Stimulated activated naive B cell treated with anti-CD40 and anti-IgM and Interleukin-4, amounts not matched to agents 10 μg/mL and 1 μg/mL and 100 μg/mL, for 72 hours (primary cell): ENCODE measurements around the gene PID1.

Source experiments
- ATAC-seq, 2 donors: fragments of 150-1000 bp; cut with Tn5 transposase; replicated peaks; 2 replicates each; pipeline ENCODE4 v1.10.0; 2021; ENCODE audit warnings: moderate library complexity in 1 of 2
- DNase-seq: peaks from one replicate; pipeline ENCODE4 v3.0.0; 2021
- H3K27ac Mint-ChIP-seq: one replicate; pipeline ENCODE4 v1.8.0; 2022; ENCODE audit warnings: mild to moderate bottlenecking, mixed read lengths
- H3K27me3 Mint-ChIP-seq, 2 donors: one replicate each; pipeline ENCODE4 v1.8.0; 2022; ENCODE audit warnings: mixed read lengths in 2 of 2
- H3K36me3 Mint-ChIP-seq, 2 donors: one replicate each; pipeline ENCODE4 v1.8.0; 2022; ENCODE audit warnings: mixed read lengths in 2 of 2, mild to moderate bottlenecking in 1 of 2
- H3K4me1 Mint-ChIP-seq, 2 donors: one replicate each; pipeline ENCODE4 v1.8.0; 2022; ENCODE audit warnings: mixed read lengths in 2 of 2, mild to moderate bottlenecking in 1 of 2
- H3K4me3 Mint-ChIP-seq, 2 donors: one replicate each; pipeline ENCODE4 v1.8.0; 2022; ENCODE audit warnings: mild to moderate bottlenecking in 2 of 2, mixed read lengths in 2 of 2, moderate library complexity in 1 of 2
- H3K9me3 Mint-ChIP-seq, 2 donors: one replicate each; pipeline ENCODE4 v1.8.0; 2022; ENCODE audit warnings: mixed read lengths in 2 of 2, mild to moderate bottlenecking in 1 of 2

Gene PID1

DNA sequence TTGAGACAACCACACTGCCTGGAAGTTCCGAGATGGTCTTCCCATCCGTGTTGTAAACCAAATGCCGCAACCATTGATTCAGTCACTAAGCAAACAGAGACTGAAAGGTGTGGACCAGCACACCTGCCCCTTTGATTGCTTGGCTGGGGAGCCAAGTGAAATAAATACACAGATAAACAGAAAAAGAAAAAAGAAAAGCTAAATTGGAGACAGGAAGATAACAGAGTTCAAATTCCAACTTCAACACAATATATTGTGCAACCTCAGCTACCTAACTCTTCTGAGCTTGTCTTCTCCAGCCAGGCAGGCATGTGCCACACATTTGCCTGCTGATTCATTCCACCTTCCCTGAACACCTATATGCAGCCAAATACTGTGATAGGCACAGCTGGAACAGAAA lies 110.9 kb downstream of the PID1 start:
- Mint-ChIP-seq H3K36me3 (no peaks in the 10 kb centered on the region), H3K4me3 (no peak overlapping the region), H3K27me3 (no peaks in the 10 kb centered on the region), H3K9me3 (peaks cover 4 to 5% of the 10 kb centered on the region in 2 donors), H3K27ac (no peak overlapping the region), H3K4me1 (no peaks in the 10 kb centered on the region)
- no peak for ATAC-seq
- no peak for DNase-seq

DNA sequence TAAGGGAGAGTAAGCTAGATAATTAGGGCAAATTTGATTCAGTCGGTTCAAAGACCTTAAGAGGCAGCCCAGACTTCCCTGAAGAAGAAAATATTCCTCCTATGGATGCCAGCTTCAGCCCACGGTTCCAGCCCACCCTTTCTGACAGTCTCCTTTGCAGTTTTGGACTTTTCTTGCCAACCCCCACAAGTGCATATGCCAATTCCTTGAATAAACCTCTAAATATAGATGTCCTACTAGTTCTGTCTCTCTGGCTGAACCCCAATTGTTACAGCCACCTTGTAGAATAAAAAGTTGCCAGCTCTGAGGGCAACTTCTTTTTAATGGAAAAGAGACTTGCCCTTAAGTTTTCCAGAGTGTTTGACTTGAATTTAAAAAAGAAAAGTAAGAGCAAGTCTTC lies 111.7 kb downstream of the PID1 start:
- no peak overlapping the region for H3K27ac Mint-ChIP-seq
- no peak for ATAC-seq
- H3K27me3 Mint-ChIP-seq, result no peaks in the 10 kb centered on the region
- H3K36me3 Mint-ChIP-seq, result no peaks in the 10 kb centered on the region
- H3K9me3 Mint-ChIP-seq, result peaks cover 4 to 5% of the 10 kb centered on the region in 2 donors
- no peaks in the 10 kb centered on the region for H3K4me1 Mint-ChIP-seq
- H3K4me3 Mint-ChIP-seq, result no peak overlapping the region
- no peak for DNase-seq

DNA sequence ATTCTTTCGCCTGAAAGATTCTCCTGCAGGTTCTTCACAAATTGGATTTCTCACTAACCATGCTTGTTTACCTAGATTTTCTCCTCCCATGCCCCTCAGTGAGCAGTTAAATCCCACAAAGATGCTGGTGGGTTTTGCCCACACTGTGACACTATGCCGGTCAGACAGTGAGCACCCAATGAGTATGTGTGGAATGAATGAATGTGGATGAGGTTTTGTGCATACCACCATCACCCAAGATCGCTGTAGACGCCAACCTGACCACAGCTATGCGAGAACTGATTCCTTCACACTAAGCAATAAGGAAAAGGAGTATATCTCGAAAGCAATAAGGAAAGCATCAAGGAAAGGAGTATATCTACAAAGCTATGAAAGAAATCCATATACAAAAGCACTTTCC lies 116.7 kb downstream of the PID1 start:
- Mint-ChIP-seq H3K27ac (no peak overlapping the region), H3K4me3 (no peak overlapping the region), H3K36me3 (no peaks in the 10 kb centered on the region), H3K9me3 (peaks cover 4 to 7% of the 10 kb centered on the region in 2 donors), H3K27me3 (no peaks in the 10 kb centered on the region), H3K4me1 (no peaks in the 10 kb centered on the region)
- DNase-seq (no peak), ATAC-seq (no peak)

DNA sequence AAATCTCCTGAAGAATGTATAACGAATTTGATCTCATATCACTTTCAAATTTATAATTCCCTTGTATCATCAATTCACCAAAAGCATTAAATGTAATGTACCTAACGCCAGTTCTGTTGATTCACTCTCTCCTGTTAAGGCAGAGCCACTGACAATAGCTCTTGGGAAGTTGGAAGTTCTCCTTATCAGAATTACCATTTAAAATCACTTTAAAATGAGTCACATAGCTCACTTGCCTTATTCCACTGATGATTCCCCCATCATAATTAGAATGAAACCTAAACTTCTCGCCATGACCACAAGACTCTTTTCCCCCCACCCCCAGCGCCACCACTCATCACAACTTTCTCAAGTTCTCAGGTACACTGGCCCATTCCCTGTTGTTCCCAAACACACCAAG lies 117.1 kb downstream of the PID1 start:
- Mint-ChIP-seq H3K4me3 (no peak overlapping the region), H3K27ac (no peak overlapping the region), H3K4me1 (no peaks in the 10 kb centered on the region), H3K9me3 (peaks cover 4 to 6% of the 10 kb centered on the region in 2 donors), H3K27me3 (no peaks in the 10 kb centered on the region), H3K36me3 (no peaks in the 10 kb centered on the region)
- no peak for DNase-seq
- no peak for ATAC-seq

DNA sequence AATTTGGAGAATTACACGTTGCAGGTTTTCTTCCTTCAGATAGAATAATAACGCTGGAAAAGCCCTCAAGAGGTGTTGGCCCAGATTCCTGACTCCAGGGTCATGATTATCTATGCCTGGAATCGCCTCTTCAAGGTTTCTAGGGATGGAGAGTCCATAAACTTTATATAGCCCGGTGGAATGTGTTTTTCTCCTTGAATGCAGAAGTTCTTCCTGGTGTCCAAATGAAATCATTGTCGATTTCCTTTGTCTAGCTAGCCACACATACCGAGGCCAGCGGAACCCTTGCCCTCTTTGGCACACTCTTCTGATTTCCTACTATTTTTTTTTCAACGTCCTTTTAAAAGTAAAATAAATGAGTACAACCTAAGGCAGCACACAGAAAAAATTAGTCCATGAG lies 117.8 kb downstream of the PID1 start:
- Mint-ChIP-seq H3K9me3 (peaks cover 0 to 4% of the 10 kb centered on the region in 2 donors), H3K36me3 (no peaks in the 10 kb centered on the region), H3K27ac (no peak overlapping the region), H3K27me3 (no peaks in the 10 kb centered on the region), H3K4me3 (no peak overlapping the region), H3K4me1 (no peaks in the 10 kb centered on the region)
- DNase-seq (no peak), ATAC-seq (no peak)

DNA sequence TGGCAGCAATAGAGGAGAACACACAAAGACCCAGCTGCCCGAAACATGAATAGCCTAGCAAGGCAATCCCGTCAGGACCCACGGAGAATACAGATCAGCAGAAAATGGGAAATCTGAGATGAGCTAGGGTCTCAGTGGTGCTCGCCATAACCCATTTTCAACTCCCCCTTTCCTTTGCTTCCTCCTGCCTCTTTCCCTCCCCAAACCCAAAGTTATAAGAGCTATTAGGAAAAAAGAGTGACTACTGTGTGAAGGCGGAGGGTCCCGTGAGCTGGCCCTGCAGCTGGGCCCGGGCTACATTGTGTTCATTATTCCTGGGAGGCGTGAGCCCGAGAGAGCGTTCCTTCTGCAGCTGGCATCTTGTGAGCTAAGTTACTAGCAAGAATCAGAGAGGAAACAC lies 118.4 kb downstream of the PID1 start:
- H3K27me3 Mint-ChIP-seq, result no peaks in the 10 kb centered on the region
- no peak overlapping the region for H3K27ac Mint-ChIP-seq
- no peaks in the 10 kb centered on the region for H3K4me1 Mint-ChIP-seq
- peaks cover 0 to 4% of the 10 kb centered on the region in 2 donors for H3K9me3 Mint-ChIP-seq
- no peak overlapping the region for H3K4me3 Mint-ChIP-seq
- ATAC-seq (no peak), DNase-seq (no peak)
- H3K36me3 Mint-ChIP-seq, result no peaks in the 10 kb centered on the region

DNA sequence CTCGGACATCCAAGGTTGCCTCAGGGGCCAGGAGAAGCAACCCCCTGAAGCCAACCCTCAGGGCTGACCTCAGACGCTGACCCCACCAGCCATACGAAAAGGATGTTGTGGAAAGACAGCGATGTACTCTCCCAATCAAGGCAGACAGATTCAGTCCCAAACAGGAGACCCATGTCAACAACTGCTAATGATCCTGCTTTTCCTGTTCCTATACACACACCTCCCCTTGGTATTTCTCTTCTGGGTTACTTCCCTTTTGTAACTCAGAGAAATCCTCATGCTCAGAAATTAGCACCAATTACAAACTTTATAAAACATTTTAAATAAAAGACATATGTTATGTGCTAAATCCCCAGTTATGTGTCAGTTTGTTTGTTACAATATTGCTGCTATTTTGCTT lies 120.8 kb downstream of the PID1 start:
- Mint-ChIP-seq H3K9me3 (peaks cover 0 to 4% of the 10 kb centered on the region in 2 donors), H3K27ac (no peak overlapping the region), H3K27me3 (no peaks in the 10 kb centered on the region), H3K36me3 (no peaks in the 10 kb centered on the region), H3K4me3 (no peak overlapping the region), H3K4me1 (no peaks in the 10 kb centered on the region)
- DNase-seq, result no peak
- no peak for ATAC-seq

DNA sequence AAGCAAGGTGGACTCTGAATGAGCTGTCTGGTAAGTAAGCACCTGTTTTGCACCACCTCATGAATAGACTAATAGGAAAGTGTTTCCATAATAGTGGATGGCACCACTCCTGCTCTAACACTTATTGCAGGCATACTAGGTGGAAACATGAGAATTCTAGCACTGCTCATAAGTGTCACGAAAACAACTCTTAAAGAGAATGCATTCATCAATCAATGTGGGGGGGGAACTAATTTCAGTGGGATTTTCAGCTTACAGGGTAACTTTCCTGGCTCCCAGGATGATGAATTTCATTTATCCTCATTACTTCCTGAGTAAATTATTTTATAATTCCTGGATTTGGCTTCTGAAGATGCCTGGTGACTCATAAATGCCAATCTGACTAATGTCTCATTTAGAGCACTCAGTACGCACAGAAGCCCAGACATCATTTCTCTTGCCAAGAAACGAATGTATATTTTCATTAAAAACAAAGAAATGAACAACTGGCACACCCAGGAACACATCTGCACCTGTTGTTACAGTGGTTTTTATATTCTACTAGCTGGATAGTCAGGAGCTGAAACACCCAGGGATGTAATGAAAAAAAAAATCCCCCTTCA lies 129.6 kb downstream of the PID1 start:
- Mint-ChIP-seq H3K9me3 (peaks cover under 1 to 7% of the 10 kb centered on the region in 2 donors), H3K4me1 (no peaks in the 10 kb centered on the region), H3K4me3 (no peak overlapping the region), H3K36me3 (no peaks in the 10 kb centered on the region), H3K27ac (no peak overlapping the region), H3K27me3 (no peaks in the 10 kb centered on the region)
- ATAC-seq (no peak), DNase-seq (no peak)

DNA sequence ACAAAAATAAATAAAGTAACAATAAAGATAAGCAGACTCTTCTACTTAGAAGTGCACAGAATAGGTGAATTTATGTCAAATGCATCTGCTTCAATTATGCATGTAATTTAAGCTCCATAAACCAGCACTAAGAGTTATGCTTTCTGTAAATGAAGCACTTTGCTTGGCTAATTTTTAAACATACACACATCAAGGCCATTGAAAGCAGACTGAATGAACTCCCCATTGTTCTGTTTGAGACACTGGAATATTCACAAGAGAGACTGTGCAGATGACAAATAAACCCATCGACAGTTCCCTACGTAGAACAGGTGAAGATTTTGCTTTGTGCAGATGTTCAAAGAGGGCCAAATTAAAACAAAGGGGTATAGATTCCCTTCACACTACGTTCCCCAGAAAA lies 133.4 kb downstream of the PID1 start:
- no peak overlapping the region for H3K4me3 Mint-ChIP-seq
- H3K36me3 Mint-ChIP-seq, result no peaks in the 10 kb centered on the region
- ATAC-seq (no peak), DNase-seq (no peak)
- H3K27ac Mint-ChIP-seq, result no peak overlapping the region
- no peaks in the 10 kb centered on the region for H3K4me1 Mint-ChIP-seq
- H3K27me3 Mint-ChIP-seq, result no peaks in the 10 kb centered on the region
- H3K9me3 Mint-ChIP-seq, result peaks cover 0 to 3% of the 10 kb centered on the region in 2 donors

DNA sequence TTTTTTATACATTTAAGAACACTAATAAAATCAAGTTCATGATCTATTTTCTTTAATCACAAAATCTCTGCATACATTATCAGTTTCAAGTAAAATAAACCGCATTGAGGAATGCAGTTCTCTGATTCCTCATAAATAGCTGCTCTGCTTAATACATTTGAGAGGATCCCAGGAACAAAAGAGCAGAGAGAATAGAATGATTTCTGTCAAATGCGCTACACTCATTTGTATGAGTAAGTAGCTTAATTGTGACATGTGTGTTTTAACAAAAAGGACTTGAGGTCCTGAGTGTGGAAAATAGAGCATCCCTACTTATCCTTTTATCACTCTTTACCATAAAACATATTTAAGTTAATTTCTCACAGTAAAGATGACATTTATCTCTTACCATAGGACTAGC lies 134.0 kb downstream of the PID1 start:
- no peak overlapping the region for H3K27ac Mint-ChIP-seq
- no peak overlapping the region for H3K4me3 Mint-ChIP-seq
- ATAC-seq (no peak), DNase-seq (no peak)
- no peaks in the 10 kb centered on the region for H3K4me1 Mint-ChIP-seq
- H3K36me3 Mint-ChIP-seq, result no peaks in the 10 kb centered on the region
- H3K27me3 Mint-ChIP-seq, result no peaks in the 10 kb centered on the region
- H3K9me3 Mint-ChIP-seq, result peaks cover 0 to 3% of the 10 kb centered on the region in 2 donors

DNA sequence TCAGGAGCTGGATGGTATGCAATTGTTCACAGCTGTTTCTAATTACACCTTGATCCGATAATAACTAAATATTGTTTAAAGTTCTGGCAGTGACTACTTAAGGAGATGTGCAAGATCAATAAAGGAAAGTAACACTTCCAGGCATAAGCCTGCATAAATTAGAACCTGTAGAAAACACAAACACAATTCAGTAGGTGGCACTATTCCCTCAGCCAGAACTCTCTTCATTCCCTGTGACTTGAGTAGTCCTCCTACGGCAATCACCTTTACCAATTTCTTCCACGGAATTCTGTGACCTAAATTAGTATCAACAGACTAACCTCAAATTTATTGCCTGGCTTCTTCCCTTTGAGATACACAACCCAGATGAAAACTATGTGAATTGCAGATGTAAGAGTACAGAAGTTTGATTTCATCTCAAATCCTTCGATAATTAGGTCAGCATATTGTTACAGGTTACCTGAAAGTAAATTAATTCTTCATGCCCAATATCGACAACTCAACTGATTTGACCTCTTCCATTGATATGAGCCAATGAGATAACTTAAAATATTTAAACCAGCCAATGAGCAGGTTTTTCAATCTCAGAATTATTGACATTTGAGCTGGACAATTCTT lies 137.8 kb downstream of the PID1 start:
- no peak overlapping the region for H3K4me3 Mint-ChIP-seq
- no peaks in the 10 kb centered on the region for H3K27me3 Mint-ChIP-seq
- DNase-seq, result no peak
- peaks cover 0 to 3% of the 10 kb centered on the region in 2 donors for H3K9me3 Mint-ChIP-seq
- no peaks in the 10 kb centered on the region for H3K36me3 Mint-ChIP-seq
- no peaks in the 10 kb centered on the region for H3K4me1 Mint-ChIP-seq
- ATAC-seq, result no peak
- H3K27ac Mint-ChIP-seq, result no peak overlapping the region

DNA sequence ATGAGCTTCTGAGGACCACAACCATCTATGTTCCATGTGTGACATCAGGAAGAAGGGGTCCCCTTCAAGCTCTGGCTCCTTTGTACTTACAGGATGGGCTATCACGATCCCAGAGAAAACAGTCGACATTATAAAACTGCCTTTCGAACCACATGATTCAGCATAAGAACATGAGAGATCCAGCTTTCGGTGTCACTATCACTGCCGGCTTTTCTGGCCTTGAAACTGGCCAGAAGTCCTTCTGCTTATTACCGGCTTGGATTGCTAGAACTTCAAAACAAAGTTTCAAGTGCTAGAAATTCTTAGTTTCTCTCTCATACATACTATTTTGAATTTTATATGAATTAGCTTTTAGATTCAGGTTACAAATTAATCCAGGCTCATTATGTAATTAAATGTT lies 138.9 kb downstream of the PID1 start:
- DNase-seq, result no peak
- H3K27me3 Mint-ChIP-seq, result no peaks in the 10 kb centered on the region
- H3K4me1 Mint-ChIP-seq, result no peaks in the 10 kb centered on the region
- H3K27ac Mint-ChIP-seq, result no peak overlapping the region
- no peak for ATAC-seq
- no peaks in the 10 kb centered on the region for H3K36me3 Mint-ChIP-seq
- H3K4me3 Mint-ChIP-seq, result no peak overlapping the region
- H3K9me3 Mint-ChIP-seq, result peaks cover 0 to 3% of the 10 kb centered on the region in 2 donors

DNA sequence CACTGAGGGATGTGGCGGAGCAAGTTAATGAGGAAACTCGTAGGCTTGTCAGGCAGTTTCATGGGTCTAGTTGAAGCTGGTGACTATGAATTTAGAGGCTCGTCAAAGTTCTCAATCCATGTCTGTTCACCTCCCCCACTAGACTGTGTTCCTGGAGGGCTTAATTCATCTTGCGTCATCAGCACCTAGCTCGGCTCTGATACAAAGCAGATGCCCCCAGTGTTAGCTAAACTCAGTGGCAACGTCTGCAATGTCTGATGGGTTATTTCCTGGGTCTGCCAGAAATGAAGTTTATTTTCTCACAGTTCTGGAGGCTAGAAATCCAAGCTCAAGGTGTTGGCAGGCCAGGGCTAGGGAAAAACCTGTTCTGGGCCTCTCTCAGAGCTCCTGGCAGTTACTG lies 140.6 kb downstream of the PID1 start:
- Mint-ChIP-seq H3K4me3 (no peak overlapping the region), H3K27me3 (no peaks in the 10 kb centered on the region), H3K27ac (no peak overlapping the region), H3K36me3 (no peaks in the 10 kb centered on the region), H3K9me3 (peaks cover 0 to 1% of the 10 kb centered on the region in 2 donors), H3K4me1 (no peaks in the 10 kb centered on the region)
- ATAC-seq, result no peak
- no peak for DNase-seq

DNA sequence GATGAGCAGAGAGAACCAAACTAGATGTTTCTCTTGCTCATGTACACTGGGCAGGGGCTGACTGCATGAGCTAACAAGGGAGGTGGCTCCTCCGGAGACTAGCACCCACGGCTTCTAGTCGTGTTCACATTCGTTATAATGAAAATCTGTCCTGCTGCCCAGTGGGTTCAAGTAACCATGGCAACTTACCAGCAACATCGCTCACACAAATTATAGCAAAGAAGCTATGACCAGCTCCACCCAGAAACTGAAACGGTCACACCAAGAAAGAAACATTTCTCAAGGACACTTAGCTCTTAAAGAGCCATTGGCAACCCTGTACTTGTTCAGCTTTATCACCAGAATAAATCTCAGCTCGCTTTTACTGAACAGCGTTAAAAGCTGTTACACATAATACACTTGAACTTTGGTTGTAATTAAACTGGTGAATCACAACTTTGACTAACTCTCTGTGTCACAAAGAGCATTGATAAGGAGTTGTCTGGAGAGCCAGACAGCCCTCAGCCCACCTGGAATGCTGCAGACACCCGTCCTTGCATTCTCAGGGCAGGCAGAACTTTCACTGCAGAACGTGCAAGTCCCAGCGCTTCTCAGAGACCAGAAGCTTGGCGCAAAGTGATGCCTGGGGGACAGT lies 141.2 kb downstream of the PID1 start:
- H3K27ac Mint-ChIP-seq, result no peak overlapping the region
- H3K36me3 Mint-ChIP-seq, result no peaks in the 10 kb centered on the region
- H3K4me3 Mint-ChIP-seq, result no peak overlapping the region
- no peak for DNase-seq
- ATAC-seq, result no peak
- H3K27me3 Mint-ChIP-seq, result no peaks in the 10 kb centered on the region
- no peaks in the 10 kb centered on the region for H3K4me1 Mint-ChIP-seq
- H3K9me3 Mint-ChIP-seq, result peaks cover 0 to 4% of the 10 kb centered on the region in 2 donors

DNA sequence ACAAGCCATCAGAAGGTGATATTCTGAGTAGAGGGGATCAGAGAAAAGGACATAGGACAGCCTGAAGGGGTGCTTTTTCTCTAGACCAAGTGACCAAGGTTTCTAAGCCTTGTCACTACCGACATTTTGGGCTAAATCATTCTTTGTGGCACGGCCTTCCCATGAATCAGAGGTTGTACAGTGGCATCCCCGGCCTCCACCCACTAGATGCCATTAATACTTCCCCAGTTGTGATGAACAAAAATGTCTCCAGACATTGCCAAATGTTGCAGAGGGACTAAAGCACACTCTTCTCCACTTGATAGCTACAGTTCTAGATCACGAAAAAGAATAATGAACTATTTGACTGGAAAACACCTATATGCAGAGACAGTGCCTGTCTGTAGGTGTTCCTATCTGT lies 143.6 kb downstream of the PID1 start:
- Mint-ChIP-seq H3K9me3 (peaks cover 0 to 4% of the 10 kb centered on the region in 2 donors), H3K4me1 (no peaks in the 10 kb centered on the region), H3K27ac (no peak overlapping the region), H3K36me3 (no peaks in the 10 kb centered on the region), H3K27me3 (no peaks in the 10 kb centered on the region), H3K4me3 (no peak overlapping the region)
- ATAC-seq (no peak), DNase-seq (no peak)
